GM12801 (cell line): ENCODE results near the gene MCRIP2.

Source experiments
- CTCF ChIP-seq: IDR thresholded peaks from one replicate; pipeline ENCODE4 v1.5.1; 2011; ENCODE audit warnings: control low read depth; ENCODE audit not compliant: insufficient read length; ENCODE audit errors: extremely low read depth

Gene MCRIP2

GRCh38 chr16:660459-661183 lies 19.0 kb downstream of the MCRIP2 start:
- no peak for TF ChIP-seq CTCF

- TF ChIP-seq CTCF = no peak
These were observed 19.7 kb downstream of the MCRIP2 start for GRCh38 chr16:661184-661821.

- TF ChIP-seq CTCF = no peak
These were observed 20.5 kb downstream of the MCRIP2 start for GRCh38 chr16:662095-662494.

- no peak for TF ChIP-seq CTCF
These were observed 21.0 kb downstream of the MCRIP2 start for GRCh38 chr16:662597-662996.

- TF ChIP-seq CTCF = no peak
These were observed 24.9 kb downstream of the MCRIP2 start for GRCh38 chr16:666572-666971.

- TF ChIP-seq CTCF = no peak
These were observed 25.6 kb downstream of the MCRIP2 start for GRCh38 chr16:667113-667779.

- no peak for TF ChIP-seq CTCF
These were observed 26.3 kb downstream of the MCRIP2 start, which contains the start of gene RHOT2 for GRCh38 chr16:667780-668518. RHOT2 (plus strand) TSS chr16:668132; CDS start chr16:668200, 68 bp downstream.
